Gastroesophageal sphincter (tissue), 3 donors: ENCODE data around the gene RAB3D.

Source experiments
- CTCF ChIP-seq, 4 experiments: fragments of 200-600 bp in 2 of 4; fragments of 450-650 bp in 2 of 4; sonication (generic) in 1 of 4; IDR thresholded peaks; one replicate each; pipeline ENCODE4 v1.5.1; 2017 to 2019; ENCODE audit warnings: antibody characterized with exemption in 4 of 4, mild to moderate bottlenecking in 2 of 4, moderate library complexity in 2 of 4
- POLR2A ChIP-seq, 2 donors: fragments of 450-650 bp; IDR thresholded peaks; one replicate each; pipeline ENCODE4 v1.6.1; 2017; ENCODE audit warnings: antibody characterized with exemption in 2 of 2, mild to moderate bottlenecking in 2 of 2, moderate library complexity in 1 of 2
- POLR2AphosphoS5 ChIP-seq: sonication (generic); formaldehyde crosslinking; IDR thresholded peaks from one replicate; pipeline ENCODE4 v1.6.1; 2017; ENCODE audit warnings: antibody characterized with exemption

GRCh38 chr19:11361771-11362731, 22.6 kb upstream of the RAB3D start:
- TF ChIP-seq CTCF (IDR thresholded peaks at IDR 0.05) (no peak), POLR2AphosphoS5 (no peak), POLR2A (IDR thresholded peaks at IDR 0.05) (no peak)
